RWPE2 (cell line): Measurements from ENCODE around the gene FIGLA.

ENCODE experiments used
- ATAC-seq: fragments of 200-7000 bp; cut with Tn5 transposase; 3 replicates; pipeline ENCODE4 v1.9.1; 2021; ENCODE audit warnings: low read depth
- DNase-seq: peaks from one replicate; pipeline ENCODE4 v3.0.0-alpha.2; 2020; ENCODE audit warnings: low spot score
- H3K27ac ChIP-seq: fragments of 450-650 bp; 2 replicates; pipeline ENCODE4 v1.5.1; 2017; ENCODE audit warnings: mild to moderate bottlenecking; ENCODE audit not compliant: poor library complexity, severe bottlenecking
- H3K27me3 ChIP-seq: fragments of 250-450 bp; sonication (Bioruptor Pico); 2 replicates; pipeline ENCODE4 v1.5.1; 2021; ENCODE audit warnings: mild to moderate bottlenecking, moderate library complexity; ENCODE audit not compliant: insufficient read depth, poor library complexity, severe bottlenecking
- H3K36me3 ChIP-seq: fragments of 250-450 bp; sonication (Bioruptor Pico); 2 replicates; pipeline ENCODE4 v1.5.1; 2020; ENCODE audit warnings: low read depth, mild to moderate bottlenecking, moderate library complexity
- H3K4me1 ChIP-seq: fragments of 250-450 bp; sonication (Bioruptor Pico); 2 replicates; pipeline ENCODE4 v1.5.1; 2021; ENCODE audit warnings: mild to moderate bottlenecking, moderate library complexity; ENCODE audit not compliant: insufficient read depth, poor library complexity, severe bottlenecking
- H3K4me3 ChIP-seq: fragments of 250-450 bp; sonication (Bioruptor Pico); 2 replicates; pipeline ENCODE4 v1.5.1; 2021; ENCODE audit warnings: mild to moderate bottlenecking, moderate library complexity; ENCODE audit not compliant: severe bottlenecking
- H3K9me3 ChIP-seq: fragments of 250-450 bp; sonication (Bioruptor Pico); 2 replicates; pipeline ENCODE4 v1.5.1; 2021; ENCODE audit warnings: mild to moderate bottlenecking, moderate library complexity; ENCODE audit not compliant: severe bottlenecking
- CTCF ChIP-seq: fragments of 450-650 bp; IDR thresholded peaks from one replicate; pipeline ENCODE4 v1.5.1; 2017; ENCODE audit warnings: mild to moderate bottlenecking, moderate library complexity; ENCODE audit not compliant: poor library complexity, severe bottlenecking

The FIGLA gene

DNA sequence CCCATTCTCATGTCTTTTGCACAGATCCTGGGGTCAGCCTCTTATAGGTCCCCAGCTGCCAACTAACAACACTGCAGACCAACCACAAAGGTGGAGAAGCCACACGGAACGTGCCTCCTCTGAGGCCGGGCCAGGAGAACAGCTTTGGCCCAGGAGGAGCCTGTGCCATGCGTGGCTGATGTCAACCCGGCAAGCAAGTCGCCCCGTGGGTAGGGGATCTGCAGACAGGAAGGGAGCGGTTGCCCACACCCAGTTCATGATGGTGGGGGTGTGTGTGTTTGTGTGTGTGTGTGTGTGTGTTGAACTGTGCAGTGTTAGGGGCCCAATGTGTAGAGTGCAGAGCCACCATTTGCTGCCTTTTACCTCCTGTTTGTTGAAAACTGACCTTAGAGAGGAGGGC is 32.4 kb upstream of the FIGLA start:
- Histone ChIP-seq H3K9me3 (no peaks in the 10 kb centered on the region), H3K27me3 (no peaks in the 10 kb centered on the region), H3K36me3 (no peaks in the 10 kb centered on the region), H3K4me3 (no peak overlapping the region), H3K4me1 (no peaks in the 10 kb centered on the region), H3K27ac (no peak overlapping the region)
- TF ChIP-seq CTCF = no peak
- ATAC-seq (no peak), DNase-seq (no peak)

GRCh38 chr2:70820499-70820898 is 30.1 kb upstream of the FIGLA start, which contains the start of gene CLEC4F:
Gene CLEC4F, minus strand, starts transcription at chr2:70820599. Its CDS starts 76 bp downstream, at chr2:70820523.
- Histone ChIP-seq H3K36me3 (no peaks in the 10 kb centered on the region), H3K4me1 (no peaks in the 10 kb centered on the region), H3K27me3 (peaks cover 13% of the 10 kb centered on the region), H3K4me3 (no peak within 1 kb of the TSS), H3K9me3 (no peaks in the 10 kb centered on the region), H3K27ac (no peak within 1 kb of the TSS)
- TF ChIP-seq CTCF = no peak
- DNase-seq (no peak), ATAC-seq (no peak)

DNA sequence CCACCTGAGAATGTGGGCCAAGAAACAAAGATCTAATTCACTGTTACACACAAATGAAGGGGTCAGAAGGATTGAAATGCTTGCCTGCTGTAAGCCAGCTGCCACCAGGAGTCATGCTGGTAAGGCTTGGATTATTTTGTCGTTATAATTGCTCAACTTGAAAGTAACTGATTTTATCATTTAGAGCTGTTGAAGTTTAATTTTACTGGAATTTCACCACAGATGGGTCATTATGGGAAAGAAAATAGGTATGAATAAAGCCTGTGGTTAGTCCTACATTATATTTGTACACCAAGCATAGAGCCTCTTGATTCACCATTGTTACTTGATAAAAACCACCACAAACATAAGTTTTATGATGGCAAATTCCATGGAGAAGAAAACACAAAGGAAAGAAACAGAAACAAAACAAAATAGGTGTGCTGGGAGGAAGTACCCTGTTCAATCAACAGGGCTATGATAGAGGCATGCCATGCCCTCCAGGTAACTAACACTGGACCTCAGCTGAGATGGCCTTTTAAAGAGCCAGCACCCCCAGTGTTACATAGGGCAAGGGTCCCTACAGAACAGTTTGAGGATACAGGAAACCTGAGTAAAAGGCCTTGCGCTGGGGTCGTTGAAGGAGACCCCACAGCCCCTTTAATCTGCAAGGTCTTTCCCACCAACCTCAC is 27.0 kb upstream of the FIGLA start:
- no peaks in the 10 kb centered on the region for H3K36me3 ChIP-seq
- H3K9me3 ChIP-seq = no peaks in the 10 kb centered on the region
- no peak overlapping the region for H3K27ac ChIP-seq
- DNase-seq = no peak
- ATAC-seq = no peak
- no peaks in the 10 kb centered on the region for H3K4me1 ChIP-seq
- no peak for TF ChIP-seq CTCF
- H3K4me3 ChIP-seq = no peak overlapping the region
- peaks cover 13% of the 10 kb centered on the region for H3K27me3 ChIP-seq

DNA sequence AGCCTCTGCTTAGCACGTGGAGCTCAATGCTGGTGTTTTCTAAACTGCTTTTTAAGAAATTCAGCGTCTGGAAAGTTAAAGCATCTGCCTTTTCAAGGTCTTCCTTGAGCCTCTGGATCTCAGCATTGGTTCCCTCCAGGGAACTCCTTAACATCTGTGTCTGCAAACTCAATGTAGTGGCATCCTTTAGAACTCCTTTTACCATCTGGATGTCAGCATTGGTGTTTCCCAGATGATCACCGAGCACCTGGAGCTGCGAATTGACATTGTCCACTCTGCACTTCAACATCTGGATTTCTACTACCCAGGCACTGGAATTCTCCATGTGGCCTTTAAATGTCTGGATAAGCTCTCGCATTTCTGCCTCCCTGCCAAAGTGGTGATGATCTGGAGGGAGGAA is 26.3 kb upstream of the FIGLA start:
- Histone ChIP-seq H3K27ac (no peak overlapping the region), H3K27me3 (peaks cover 13% of the 10 kb centered on the region), H3K9me3 (no peaks in the 10 kb centered on the region), H3K4me3 (no peak overlapping the region), H3K36me3 (no peaks in the 10 kb centered on the region), H3K4me1 (no peaks in the 10 kb centered on the region)
- no peak for TF ChIP-seq CTCF
- DNase-seq (no peak), ATAC-seq (no peak)
